Calu3 (cell line): ENCODE measurements around the gene EFCAB12. TPM values are rescaled to one million over a fixed set of nuclear protein-coding genes. Genes with fewer than 3 reads are reported as not detected.

Experiments
- BruUV-seq: library from RNA; stranded (reverse); fragments of 400-500 nt; replicated peaks from 2 replicates; lab custom pipeline; 2021; lab: Mats Ljungman, UMichigan
- CTCF ChIA-PET: fragments of 300-600 bp; sonication (Branson Sonifier 250); formaldehyde crosslinking; loops from one replicate; lab custom pipeline; 2022; ENCODE audit warnings: antibody characterized with exemption; lab: Charles Lee
- DNase-seq: peaks from one replicate; pipeline ENCODE4 v3.0.0; 2022
- H3K27ac Mint-ChIP-seq: one replicate; pipeline ENCODE4 v1.8.0; 2022; ENCODE audit warnings: mixed read lengths; ENCODE audit not compliant: unreplicated experiment
- H3K27me3 Mint-ChIP-seq: one replicate; pipeline ENCODE4 v1.8.0; 2022; ENCODE audit warnings: mixed read lengths; ENCODE audit not compliant: unreplicated experiment
- H3K36me3 Mint-ChIP-seq: one replicate; pipeline ENCODE4 v1.8.0; 2022; ENCODE audit warnings: mild to moderate bottlenecking, moderate library complexity, mixed read lengths; ENCODE audit not compliant: insufficient read depth, unreplicated experiment
- H3K4me1 Mint-ChIP-seq: one replicate; pipeline ENCODE4 v1.8.0; 2022; ENCODE audit warnings: mild to moderate bottlenecking, low read depth, mixed read lengths; ENCODE audit not compliant: unreplicated experiment
- H3K4me3 Mint-ChIP-seq: one replicate; pipeline ENCODE4 v1.8.0; 2022; ENCODE audit warnings: mild to moderate bottlenecking, low read depth, moderate library complexity, mixed read lengths; ENCODE audit not compliant: unreplicated experiment
- H3K9me3 Mint-ChIP-seq: one replicate; pipeline ENCODE4 v1.8.0; 2022; ENCODE audit warnings: low read depth, mixed read lengths; ENCODE audit not compliant: unreplicated experiment
- CTCF ChIP-seq: fragments of 200-600 bp; IDR thresholded peaks from one replicate; pipeline ENCODE4 v1.8.0; 2022; ENCODE audit warnings: antibody characterized with exemption; ENCODE audit not compliant: unreplicated experiment
- intact Hi-C: fragments of 100-400 bp; cut with micrococcal nuclease; formaldehyde crosslinking; loops from one replicate; pipeline ENCODE4 v1.10.0; 2022; ENCODE audit not compliant: unreplicated experiment
- total RNA-seq: library from RNA; stranded (reverse); gene quantifications from 2 replicates; pipeline ENCODE4 v1.2.3, GENCODE V29; 2022

Gene EFCAB12
- total RNA-seq, 1 experiment from 2014 or later = 0.42 TPM

DNA sequence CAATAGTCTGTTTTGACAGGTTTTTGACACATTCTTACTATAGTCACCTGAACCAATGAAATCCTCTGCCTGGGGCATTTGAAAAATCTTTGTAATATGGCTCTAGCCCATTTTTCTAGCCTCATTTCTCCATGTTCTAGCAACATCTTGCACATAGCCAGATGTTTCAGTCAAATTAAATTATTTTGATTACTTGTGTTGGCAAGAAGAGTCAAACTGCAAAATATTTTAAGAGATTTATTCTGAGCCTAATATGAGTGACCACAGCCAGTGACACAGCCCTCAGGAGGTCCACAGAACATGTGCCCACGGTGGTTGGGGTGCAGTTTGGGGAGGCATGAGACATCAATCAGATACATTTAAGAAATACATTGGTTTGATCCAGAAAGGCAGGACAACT lies 18.5 kb upstream of the EFCAB12 start:
- no peak overlapping the region for H3K4me3 Mint-ChIP-seq
- no peak overlapping the region for H3K27ac Mint-ChIP-seq
- no peaks in the 10 kb centered on the region for H3K36me3 Mint-ChIP-seq
- no peak for DNase-seq
- H3K4me1 Mint-ChIP-seq = no peaks in the 10 kb centered on the region
- CTCF ChIA-PET = no interaction called here
- H3K27me3 Mint-ChIP-seq = no peaks in the 10 kb centered on the region
- intact Hi-C loops = no loop called here
- no peak for TF ChIP-seq CTCF
- no peaks in the 10 kb centered on the region for H3K9me3 Mint-ChIP-seq
- no TSS peak for BruUV-seq

GRCh38 chr3:129445471-129445870 lies 17.0 kb upstream of the EFCAB12 start:
- BruUV-seq = no TSS peak

DNA sequence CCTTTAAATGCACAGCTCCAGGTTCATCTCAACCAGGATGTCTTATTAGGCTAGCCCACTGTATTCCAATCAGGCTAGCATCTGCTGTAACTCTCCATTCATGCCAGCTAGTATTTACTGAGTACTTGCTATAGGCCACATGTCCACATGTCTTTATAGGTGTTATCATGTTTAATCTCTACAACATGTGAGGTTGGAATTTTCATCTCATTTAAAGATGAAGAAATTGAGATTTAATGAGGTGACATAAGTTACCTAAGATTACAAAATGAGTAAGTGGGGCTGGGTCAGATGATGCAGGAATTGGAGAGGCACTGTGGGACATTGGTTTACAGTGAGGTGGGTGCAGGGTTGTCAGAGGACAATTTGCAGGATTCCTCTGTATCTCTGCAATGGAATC lies 14.5 kb upstream of the EFCAB12 start:
- DNase-seq = no peak
- CTCF ChIA-PET = no interaction called here
- Mint-ChIP-seq H3K36me3 (peaks cover 35% of the 10 kb centered on the region), H3K27me3 (no peaks in the 10 kb centered on the region), H3K4me1 (peaks cover 18% of the 10 kb centered on the region), H3K27ac (no peak overlapping the region), H3K9me3 (no peaks in the 10 kb centered on the region), H3K4me3 (no peak overlapping the region)
- TF ChIP-seq CTCF = no peak
- BruUV-seq = no TSS peak
- intact Hi-C loops = no loop called here

More at GRCh38 chr3:129445471-129445870, 17.0 kb upstream of the EFCAB12 start:
- CTCF ChIA-PET = interaction anchor here (0.6 to 1.0 kb wide), 2 partner anchors 34 to 35 kb away, joined by 3 read pairs; no protein-coding TSS in a partner anchor
- H3K9me3 Mint-ChIP-seq = no peaks in the 10 kb centered on the region
- H3K36me3 Mint-ChIP-seq = peaks cover 10% of the 10 kb centered on the region
- H3K4me1 Mint-ChIP-seq = peaks cover 12% of the 10 kb centered on the region
- DNase-seq = no peak
- TF ChIP-seq CTCF = no peak
- no peak overlapping the region for H3K4me3 Mint-ChIP-seq
- no peak overlapping the region for H3K27ac Mint-ChIP-seq
- intact Hi-C loops = no loop called here
- H3K27me3 Mint-ChIP-seq = no peaks in the 10 kb centered on the region

- no peak overlapping the region for H3K27ac Mint-ChIP-seq
- intact Hi-C loops = no loop called here
- H3K27me3 Mint-ChIP-seq = no peaks in the 10 kb centered on the region
- no peak overlapping the region for H3K4me3 Mint-ChIP-seq
- no peak for TF ChIP-seq CTCF
- no peak for DNase-seq
- peaks cover 23% of the 10 kb centered on the region for H3K4me1 Mint-ChIP-seq
- CTCF ChIA-PET = no interaction called here
- H3K9me3 Mint-ChIP-seq = no peaks in the 10 kb centered on the region
- no TSS peak for BruUV-seq
- peaks cover 39% of the 10 kb centered on the region for H3K36me3 Mint-ChIP-seq
Measured at GRCh38 chr3:129442486-129442885, 14.1 kb upstream of the EFCAB12 start.
